Activated CD8-positive, alpha-beta T cell treated with anti-CD3 and anti-CD28 coated beads for 36 hours (primary cell): Measurements from ENCODE around the gene FAM186B. TPM values are rescaled to one million over a fixed set of nuclear protein-coding genes. Genes with fewer than 3 reads are reported as not detected.

Source experiments
- ATAC-seq: fragments of 200-7000 bp; cut with Tn5 transposase; one replicate; pipeline ENCODE4 v1.10.0; 2021; ENCODE audit warnings: mild to moderate bottlenecking, moderate library complexity
- CTCF ChIA-PET: fragments of 350-600 bp; sonication (Branson Sonifier 250); formaldehyde crosslinking; loops from one replicate; lab custom pipeline; 2021; ENCODE audit warnings: antibody characterized with exemption; lab: Charles Lee
- POLR2A ChIA-PET: fragments of 350-600 bp; sonication (Branson Sonifier 250); formaldehyde crosslinking; loops from one replicate; lab custom pipeline; 2021; ENCODE audit warnings: antibody characterized with exemption; lab: Charles Lee
- DNase-seq: peaks from one replicate; pipeline ENCODE4 v3.0.0-alpha.2; 2020
- H3K27ac Mint-ChIP-seq: one replicate; pipeline ENCODE4 v1.8.0; 2021; ENCODE audit warnings: mild to moderate bottlenecking, mixed read lengths
- H3K27me3 Mint-ChIP-seq: one replicate; pipeline ENCODE4 v1.8.0; 2021; ENCODE audit warnings: mixed read lengths
- H3K36me3 Mint-ChIP-seq: one replicate; pipeline ENCODE4 v1.8.0; 2021; ENCODE audit warnings: low read depth, mixed read lengths
- H3K4me1 Mint-ChIP-seq: one replicate; pipeline ENCODE4 v1.8.0; 2021; ENCODE audit warnings: low read depth, mixed read lengths
- H3K4me3 Mint-ChIP-seq: one replicate; pipeline ENCODE4 v1.8.0; 2021; ENCODE audit warnings: mild to moderate bottlenecking, moderate library complexity, mixed read lengths
- H3K9me3 Mint-ChIP-seq: one replicate; pipeline ENCODE4 v1.8.0; 2021; ENCODE audit warnings: mixed read lengths
- intact Hi-C: fragments of 100-400 bp; cut with micrococcal nuclease; formaldehyde crosslinking; loops from one replicate; pipeline ENCODE4 v1.10.0; 2022
- total RNA-seq, 2 experiments: library from RNA; stranded (reverse); gene quantifications; one replicate each; pipeline ENCODE4 v1.2.3, GENCODE V29; 2021
- TF ChIP-seq, protein P1 (sequence below): fragments of 200-600 bp; IDR thresholded peaks from one replicate; pipeline ENCODE4 v1.8.0; 2022; ENCODE audit warnings: antibody characterized with exemption, mild to moderate bottlenecking

FAM186B gene
- total RNA-seq, 2 experiments from 2014 or later: not detected

DNA sequence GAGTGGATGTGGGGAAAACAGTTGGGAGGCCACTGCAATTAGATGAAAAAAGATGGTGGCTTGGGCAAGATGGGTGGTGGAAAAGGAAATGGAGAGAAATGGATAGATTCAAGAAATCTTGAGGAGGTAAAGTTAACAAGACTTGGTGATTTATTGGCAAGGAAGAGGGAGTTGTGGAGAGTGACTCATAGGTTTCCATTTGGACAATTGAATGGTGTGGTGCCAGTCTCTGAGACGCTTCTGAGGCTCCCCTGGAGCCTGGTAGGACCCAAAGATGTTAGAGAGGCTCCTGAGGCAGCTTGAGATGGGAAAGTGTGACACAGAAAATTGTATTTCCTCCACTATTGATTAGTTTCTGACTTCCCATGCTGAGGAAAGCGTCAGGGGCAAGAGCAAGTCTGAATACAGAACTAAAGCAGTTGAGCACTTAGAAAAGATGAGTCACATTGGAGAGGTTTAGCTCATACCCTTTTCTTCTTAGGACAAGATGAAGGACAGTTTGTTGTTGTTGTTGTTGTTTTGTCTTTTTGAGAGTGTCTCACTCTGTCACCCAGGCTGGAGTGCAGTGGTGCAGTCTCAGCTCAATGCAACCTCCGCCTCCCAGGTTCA lies 22.4 kb upstream of the FAM186B start:
- Mint-ChIP-seq H3K4me3 (no peak overlapping the region), H3K27me3 (peaks cover 3% of the 10 kb centered on the region), H3K27ac (no peak overlapping the region), H3K36me3 (no peaks in the 10 kb centered on the region), H3K4me1 (peaks cover 11% of the 10 kb centered on the region), H3K9me3 (no peaks in the 10 kb centered on the region)
- ChIA-PET CTCF (interaction anchor here (0.9 to 7.1 kb wide), 7 partner anchors 8 to 270 kb away, joined by 3 to 73 read pairs (median 4); partner anchors contain the start of gene TMBIM6), POLR2A (interaction anchor here (0.7 to 1.9 kb wide), 3 partner anchors 8 to 261 kb away, joined by 3 to 8 read pairs (median 3); partner anchors contain the start of genes SPATS2 and TMBIM6)
- TF ChIP-seq, protein P1, sequence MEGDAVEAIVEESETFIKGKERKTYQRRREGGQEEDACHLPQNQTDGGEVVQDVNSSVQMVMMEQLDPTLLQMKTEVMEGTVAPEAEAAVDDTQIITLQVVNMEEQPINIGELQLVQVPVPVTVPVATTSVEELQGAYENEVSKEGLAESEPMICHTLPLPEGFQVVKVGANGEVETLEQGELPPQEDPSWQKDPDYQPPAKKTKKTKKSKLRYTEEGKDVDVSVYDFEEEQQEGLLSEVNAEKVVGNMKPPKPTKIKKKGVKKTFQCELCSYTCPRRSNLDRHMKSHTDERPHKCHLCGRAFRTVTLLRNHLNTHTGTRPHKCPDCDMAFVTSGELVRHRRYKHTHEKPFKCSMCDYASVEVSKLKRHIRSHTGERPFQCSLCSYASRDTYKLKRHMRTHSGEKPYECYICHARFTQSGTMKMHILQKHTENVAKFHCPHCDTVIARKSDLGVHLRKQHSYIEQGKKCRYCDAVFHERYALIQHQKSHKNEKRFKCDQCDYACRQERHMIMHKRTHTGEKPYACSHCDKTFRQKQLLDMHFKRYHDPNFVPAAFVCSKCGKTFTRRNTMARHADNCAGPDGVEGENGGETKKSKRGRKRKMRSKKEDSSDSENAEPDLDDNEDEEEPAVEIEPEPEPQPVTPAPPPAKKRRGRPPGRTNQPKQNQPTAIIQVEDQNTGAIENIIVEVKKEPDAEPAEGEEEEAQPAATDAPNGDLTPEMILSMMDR: no peak
- intact Hi-C loops: no loop called here
- DNase-seq (no peak), ATAC-seq (no peak)

DNA sequence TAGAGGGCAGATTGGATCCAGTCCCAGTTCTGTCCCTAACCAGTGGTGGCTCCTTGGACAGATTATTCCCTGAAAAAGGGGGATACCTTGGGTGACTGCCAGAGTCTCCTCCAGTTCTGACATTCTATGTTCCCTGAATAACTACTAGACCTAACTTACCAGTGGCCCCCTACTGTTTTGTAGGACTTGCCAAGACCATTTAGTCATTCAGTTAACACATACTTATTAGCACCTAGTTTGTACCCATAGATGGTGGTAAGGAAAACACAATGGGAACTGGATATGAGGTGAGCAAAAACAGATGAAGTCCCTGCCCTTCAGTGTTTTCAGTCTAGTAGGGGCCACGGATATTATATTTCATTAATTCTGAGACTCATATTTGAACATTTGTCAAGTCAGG lies 21.4 kb upstream of the FAM186B start:
- no peak for DNase-seq
- peaks cover 3% of the 10 kb centered on the region for H3K27me3 Mint-ChIP-seq
- H3K36me3 Mint-ChIP-seq: no peaks in the 10 kb centered on the region
- CTCF ChIA-PET: interaction anchor here (1.5 to 7.1 kb wide), 4 partner anchors 9 to 268 kb away, joined by 3 to 73 read pairs (median 4); no protein-coding TSS in a partner anchor
- no peaks in the 10 kb centered on the region for H3K9me3 Mint-ChIP-seq
- no peak overlapping the region for H3K4me3 Mint-ChIP-seq
- TF ChIP-seq, protein P1: no peak
- no peak for ATAC-seq
- POLR2A ChIA-PET: interaction anchor here (1.9 kb wide), 1 partner anchor 114 kb away, joined by 8 read pairs; the partner anchor contains the start of gene TMBIM6
- intact Hi-C loops: no loop called here
- no peak overlapping the region for H3K27ac Mint-ChIP-seq
- peaks cover 19% of the 10 kb centered on the region for H3K4me1 Mint-ChIP-seq

DNA sequence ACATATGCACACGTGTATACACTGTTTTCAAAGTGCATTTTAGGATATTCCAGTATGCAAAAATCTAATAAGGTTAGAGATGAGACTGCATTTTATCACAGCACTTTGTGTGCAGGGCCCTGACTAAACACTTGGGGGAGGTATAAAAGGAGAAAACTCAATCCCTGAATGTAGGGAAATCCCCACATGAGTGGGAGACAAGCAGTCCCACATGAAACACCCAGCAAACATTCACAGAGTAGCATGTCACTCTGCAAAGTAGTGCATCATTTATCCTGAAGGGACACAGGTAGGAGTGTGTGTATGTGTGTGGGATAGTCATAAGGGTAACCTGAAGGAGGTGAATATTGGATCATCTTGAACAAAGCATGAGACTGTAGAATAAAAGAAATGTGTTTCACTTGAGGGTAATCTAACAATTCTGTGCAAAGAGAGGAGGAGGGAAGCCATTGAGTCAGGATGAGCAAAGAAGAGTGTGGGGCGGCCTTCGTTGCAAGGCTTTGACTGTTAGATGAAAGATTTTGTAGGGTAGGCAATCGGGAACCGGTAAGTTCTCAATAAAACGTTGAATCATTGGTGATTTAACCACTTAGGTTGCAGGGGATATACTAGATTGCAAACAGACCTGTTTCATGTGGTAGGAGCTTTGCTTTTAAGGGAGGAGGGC lies 20.9 kb upstream of the FAM186B start:
- peak; percentile 6 for ATAC-seq

DNA sequence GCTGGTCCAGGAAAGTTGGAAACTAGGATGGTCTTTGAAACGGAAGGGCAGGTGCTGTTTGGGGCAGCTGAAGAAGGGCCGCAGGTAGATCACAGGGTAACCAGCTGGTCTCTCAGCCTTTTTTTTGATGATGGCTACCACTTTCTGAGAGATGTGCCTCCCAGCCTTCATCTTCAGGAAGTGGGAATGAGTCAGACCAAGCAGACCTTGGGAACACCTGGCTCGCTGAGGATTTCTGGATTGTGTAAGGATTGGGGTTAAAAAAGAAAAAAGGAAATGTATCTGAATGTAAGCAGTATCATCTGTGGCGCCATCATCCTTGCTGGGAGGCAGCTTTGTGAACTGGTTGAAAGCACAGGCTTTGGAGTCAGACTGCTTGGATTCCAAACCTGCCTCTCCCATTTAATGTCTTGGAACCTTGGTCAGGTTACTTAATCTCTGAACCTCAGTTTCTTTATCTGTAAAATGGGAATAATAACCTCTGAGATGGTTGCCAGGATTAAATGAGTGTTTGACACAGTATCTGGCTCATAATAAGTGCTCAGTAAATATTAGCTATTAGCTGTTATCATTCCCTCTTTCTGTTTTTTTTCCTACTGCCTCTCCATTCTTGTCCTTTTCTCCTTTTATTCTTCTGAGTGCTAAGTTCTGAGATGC lies 19.6 kb upstream of the FAM186B start:
- Mint-ChIP-seq H3K27me3 (peaks cover 9% of the 10 kb centered on the region), H3K36me3 (no peaks in the 10 kb centered on the region), H3K9me3 (no peaks in the 10 kb centered on the region), H3K27ac (no peak overlapping the region), H3K4me1 (peaks cover 26% of the 10 kb centered on the region), H3K4me3 (no peak overlapping the region)
- CTCF ChIA-PET: interaction anchor here (0.7 to 7.1 kb wide), 11 partner anchors 11 to 266 kb away, joined by 3 to 73 read pairs (median 4); partner anchors contain the start of gene TMBIM6
- ATAC-seq: no peak
- intact Hi-C loops: no loop called here
- TF ChIP-seq, protein P1: no peak
- POLR2A ChIA-PET: interaction anchor here (0.7 to 2.7 kb wide), 4 partner anchors 12 to 259 kb away, joined by 3 to 12 read pairs (median 4); partner anchors contain the start of gene SPATS2
- no peak for DNase-seq

More for the DNA sequence above, 20.9 kb upstream of the FAM186B start:
- Mint-ChIP-seq H3K36me3 (no peaks in the 10 kb centered on the region), H3K27me3 (peaks cover 4% of the 10 kb centered on the region), H3K27ac (no peak overlapping the region), H3K4me3 (no peak overlapping the region), H3K4me1 (peaks cover 24% of the 10 kb centered on the region), H3K9me3 (no peaks in the 10 kb centered on the region)
- intact Hi-C loops: no loop called here
- DNase-seq: peak; percentile 33
- TF ChIP-seq, protein P1: peak; percentile 36
- CTCF ChIA-PET: interaction anchor here (0.7 to 7.1 kb wide), 7 partner anchors 10 to 268 kb away, joined by 3 to 73 read pairs (median 3); partner anchors contain the start of gene TMBIM6
- POLR2A ChIA-PET: interaction anchor here (1.9 kb wide), 1 partner anchor 115 kb away, joined by 8 read pairs; the partner anchor contains the start of gene TMBIM6
